Putamen (tissue), 1 donor: ENCODE results near the gene NPTXR.

Experiments used
- DNase-seq: peaks from one replicate; pipeline ENCODE4 v3.0.0-alpha.2; 2016; ENCODE audit warnings: low spot score

The NPTXR gene

GRCh38 chr22:38770257-38770949 is 73.4 kb downstream of the NPTXR start:
- no peak for DNase-seq
